OCI-LY7 (cell line): ENCODE measurements around the gene SCYGR5. TPM values are rescaled to one million over a fixed set of nuclear protein-coding genes. Genes with fewer than 3 reads are reported as not detected.

ENCODE experiments used
- BruUV-seq: library from RNA; stranded (reverse); fragments of 400-500 nt; replicated peaks from 2 replicates; lab custom pipeline; 2021; lab: Mats Ljungman, UMichigan
- CTCF ChIA-PET: fragments of 300-600 bp; sonication (Branson Sonifier 250); formaldehyde crosslinking; loops from one replicate; lab custom pipeline; 2022; ENCODE audit warnings: antibody characterized with exemption; ENCODE audit not compliant: unreplicated experiment; lab: Charles Lee
- POLR2A ChIA-PET: fragments of 300-600 bp; sonication (Branson Sonifier 250); formaldehyde crosslinking; loops from one replicate; lab custom pipeline; 2022; ENCODE audit warnings: antibody characterized with exemption; lab: Charles Lee
- DNase-seq: peaks from one replicate; pipeline ENCODE4 v3.0.0-alpha.2; 2015; ENCODE audit warnings: low spot score
- H2AFZ ChIP-seq: fragments of 200-600 bp; sonication (generic), shearing (Covaris generic); 2 replicates; pipeline ENCODE4 v1.6.1; 2014; ENCODE audit warnings: mild to moderate bottlenecking, antibody characterized with exemption, low read length, moderate library complexity
- H3K27ac ChIP-seq: fragments of 200-600 bp; sonication (generic); 2 replicates; pipeline ENCODE4 v1.5.1; 2014; ENCODE audit warnings: mixed run types, low read depth, mild to moderate bottlenecking, moderate library complexity, low read length, inconsistent platforms; ENCODE audit not compliant: poor library complexity, severe bottlenecking
- H3K36me3 ChIP-seq: fragments of 200-600 bp; sonication (generic); 2 replicates; pipeline ENCODE4 v1.6.1; 2014; ENCODE audit warnings: mild to moderate bottlenecking, antibody characterized with exemption, low read length, moderate library complexity, mixed read lengths; ENCODE audit not compliant: insufficient read depth
- H3K4me1 ChIP-seq: fragments of 200-600 bp; sonication (generic); 2 replicates; pipeline ENCODE4 v1.5.1; 2014; ENCODE audit warnings: mild to moderate bottlenecking, low read length; ENCODE audit not compliant: insufficient read depth, poor library complexity, severe bottlenecking
- H3K4me2 ChIP-seq: fragments of 200-600 bp; sonication (generic); 2 replicates; pipeline ENCODE4 v1.6.1; 2014; ENCODE audit warnings: mild to moderate bottlenecking, low read length
- H3K4me3 ChIP-seq: fragments of 200-600 bp; sonication (generic); 2 replicates; pipeline ENCODE4 v1.5.1; 2014; ENCODE audit warnings: mild to moderate bottlenecking, low read depth, low read length; ENCODE audit not compliant: poor library complexity, severe bottlenecking
- H3K79me2 ChIP-seq: fragments of 200-600 bp; sonication (generic); 2 replicates; pipeline ENCODE4 v1.6.1; 2016; ENCODE audit warnings: low read depth, mild to moderate bottlenecking, low read length, moderate library complexity, mixed read lengths; ENCODE audit not compliant: insufficient read depth
- H3K9me2 ChIP-seq: fragments of 200-600 bp; sonication (generic); 2 replicates; pipeline ENCODE4 v1.6.1; 2016; ENCODE audit warnings: mild to moderate bottlenecking, low read length, mixed read lengths; ENCODE audit not compliant: insufficient read depth
- H3K9me3 ChIP-seq: fragments of 200-600 bp; sonication (generic); 2 replicates; pipeline ENCODE4 v1.6.1; 2014; ENCODE audit warnings: mild to moderate bottlenecking, mixed run types, low read length, mixed read lengths
- H4K20me1 ChIP-seq: fragments of 200-600 bp; sonication (generic); 2 replicates; pipeline ENCODE4 v1.6.1; 2014; ENCODE audit warnings: mild to moderate bottlenecking, antibody characterized with exemption, low read length, moderate library complexity, mixed read lengths; ENCODE audit not compliant: insufficient read depth
- CTCF ChIP-seq: fragments of 200-600 bp; sonication (generic); conservative IDR thresholded peaks from 2 replicates; pipeline ENCODE4 v1.5.1; 2014; ENCODE audit warnings: mild to moderate bottlenecking, antibody characterized with exemption, low read length, moderate library complexity, mixed read lengths
- EZH2phosphoT487 ChIP-seq: fragments of 200-600 bp; sonication (generic); IDR thresholded peaks from 2 replicates; pipeline ENCODE4 v1.6.1; 2018; ENCODE audit warnings: low read depth, borderline replicate concordance, mild to moderate bottlenecking, mixed run types, antibody characterized with exemption, low read length, moderate library complexity, mixed read lengths
- intact Hi-C: fragments of 100-400 bp; cut with micrococcal nuclease; formaldehyde crosslinking; loops from one replicate; pipeline ENCODE4 v1.10.0; 2022; ENCODE audit not compliant: unreplicated experiment
- total RNA-seq, 2 experiments: library from RNA; depleted of rRNA in 1 of 2; stranded (reverse); fragments of >200 nt in 1 of 2; shearing (Covaris generic) in 1 of 2; gene quantifications; 2 replicates each; pipeline ENCODE4 v1.2.3, GENCODE V29; 2014 to 2022

SCYGR5 gene
- total RNA-seq, 2 experiments from 2014 or later = not detected

GRCh38 chr2:227629435-227629834 is 37.2 kb upstream of the SCYGR5 start:
- TF ChIP-seq CTCF = no peak
- no peak for TF ChIP-seq EZH2phosphoT487
- ChIA-PET CTCF (no interaction called here), POLR2A (no interaction called here)
- H3K4me2 ChIP-seq = no peak overlapping the region
- H3K4me3 ChIP-seq = no peak overlapping the region
- H3K79me2 ChIP-seq = no peaks in the 10 kb centered on the region
- intact Hi-C loops = no loop called here
- BruUV-seq = no TSS peak
- H2AFZ ChIP-seq = no peak overlapping the region
- H4K20me1 ChIP-seq = no peaks in the 10 kb centered on the region
- no peaks in the 10 kb centered on the region for H3K9me3 ChIP-seq
- H3K9me2 ChIP-seq = no peaks in the 10 kb centered on the region
- DNase-seq = no peak
- no peaks in the 10 kb centered on the region for H3K36me3 ChIP-seq
- H3K27ac ChIP-seq = no peak overlapping the region
- H3K4me1 ChIP-seq = no peaks in the 10 kb centered on the region

GRCh38 chr2:227630322-227630721 is 36.3 kb upstream of the SCYGR5 start:
- Histone ChIP-seq H3K79me2 (no peaks in the 10 kb centered on the region), H4K20me1 (no peaks in the 10 kb centered on the region), H3K36me3 (no peaks in the 10 kb centered on the region), H3K9me3 (no peaks in the 10 kb centered on the region), H3K9me2 (no peaks in the 10 kb centered on the region), H3K27ac (no peak overlapping the region), H2AFZ (no peak overlapping the region), H3K4me1 (no peaks in the 10 kb centered on the region), H3K4me3 (no peak overlapping the region), H3K4me2 (no peak overlapping the region)
- BruUV-seq = no TSS peak
- TF ChIP-seq CTCF (no peak), EZH2phosphoT487 (no peak)
- POLR2A ChIA-PET = no interaction called here
- DNase-seq = no peak
- intact Hi-C loops = no loop called here
- CTCF ChIA-PET = no interaction called here

GRCh38 chr2:227632827-227633226 is 33.8 kb upstream of the SCYGR5 start:
- H3K36me3 ChIP-seq = no peaks in the 10 kb centered on the region
- H3K27ac ChIP-seq = no peak overlapping the region
- no peaks in the 10 kb centered on the region for H3K9me2 ChIP-seq
- BruUV-seq = no TSS peak
- ChIA-PET POLR2A (interaction anchor here (1.0 kb wide), 1 partner anchor 187 kb away, joined by 3 read pairs; no protein-coding TSS in a partner anchor), CTCF (no interaction called here)
- H3K79me2 ChIP-seq = no peaks in the 10 kb centered on the region
- H4K20me1 ChIP-seq = no peaks in the 10 kb centered on the region
- H2AFZ ChIP-seq = no peak overlapping the region
- DNase-seq = no peak
- no peaks in the 10 kb centered on the region for H3K9me3 ChIP-seq
- no peak overlapping the region for H3K4me3 ChIP-seq
- H3K4me2 ChIP-seq = no peak overlapping the region
- TF ChIP-seq EZH2phosphoT487 (no peak), CTCF (no peak)
- intact Hi-C loops = no loop called here
- no peaks in the 10 kb centered on the region for H3K4me1 ChIP-seq
